Astrocyte (in vitro differentiated cells and primary cell): Measurements from ENCODE around the gene HOXB13. TPM values are rescaled to one million over a fixed set of nuclear protein-coding genes. Genes with fewer than 3 reads are reported as not detected.

Experiments
- DNase-seq: peaks from one replicate; pipeline ENCODE4 v3.0.0-alpha.2; 2010; ENCODE audit warnings: low read depth
- FAIRE-seq: peaks from 2 replicates; lab custom pipeline; 2011; peaks lifted over from hg19 to GRCh38; lab: Jason Lieb, UNC
- H2AFZ ChIP-seq: 2 replicates; pipeline ENCODE4 v1.6.0; 2012; ENCODE audit warnings: low read depth, low read length, inconsistent platforms
- H3K27ac ChIP-seq: 2 replicates; pipeline ENCODE4 v1.5.1; 2011; ENCODE audit warnings: low read depth, low read length, inconsistent platforms
- H3K27me3 ChIP-seq: 2 replicates; pipeline ENCODE4 v1.6.0; 2011; ENCODE audit warnings: low read length, inconsistent platforms; ENCODE audit not compliant: insufficient read depth
- H3K36me3 ChIP-seq: 2 replicates; pipeline ENCODE4 v1.5.1; 2011; ENCODE audit warnings: low read length, inconsistent platforms; ENCODE audit not compliant: insufficient read depth
- H3K4me1 ChIP-seq: 2 replicates; pipeline ENCODE4 v1.5.1; 2011; ENCODE audit warnings: low read length, inconsistent platforms; ENCODE audit not compliant: insufficient read depth
- H3K4me2 ChIP-seq: 2 replicates; pipeline ENCODE4 v1.6.0; 2012; ENCODE audit warnings: low read length, inconsistent platforms
- H3K4me3 ChIP-seq: 2 replicates; pipeline ENCODE4 v1.5.1; 2011; ENCODE audit warnings: low read depth, mild to moderate bottlenecking, low read length, inconsistent platforms; ENCODE audit not compliant: insufficient read depth
- H3K79me2 ChIP-seq: 2 replicates; pipeline ENCODE4 v1.6.0; 2012; ENCODE audit warnings: mild to moderate bottlenecking, low read length, inconsistent platforms; ENCODE audit not compliant: insufficient read depth
- H3K9ac ChIP-seq: 2 replicates; pipeline ENCODE4 v1.6.0; 2012; ENCODE audit warnings: mild to moderate bottlenecking, low read length, inconsistent platforms
- H3K9me3 ChIP-seq: 2 replicates; pipeline ENCODE4 v1.5.1; 2012; ENCODE audit warnings: low read depth, mild to moderate bottlenecking, low read length, inconsistent platforms; ENCODE audit not compliant: insufficient read depth
- H4K20me1 ChIP-seq: 2 replicates; pipeline ENCODE4 v1.6.0; 2012; ENCODE audit warnings: low read length, inconsistent platforms; ENCODE audit not compliant: insufficient read depth
- H3K27ac Mint-ChIP-seq: one replicate; pipeline ENCODE4 v1.8.0; 2021; ENCODE audit warnings: mild to moderate bottlenecking, mixed read lengths; ENCODE audit not compliant: unreplicated experiment
- H3K27me3 Mint-ChIP-seq: one replicate; pipeline ENCODE4 v1.8.0; 2021; ENCODE audit warnings: low read depth, mixed read lengths; ENCODE audit not compliant: unreplicated experiment
- H3K36me3 Mint-ChIP-seq: one replicate; pipeline ENCODE4 v1.8.0; 2021; ENCODE audit warnings: low read depth, mixed read lengths; ENCODE audit not compliant: unreplicated experiment
- H3K4me1 Mint-ChIP-seq: one replicate; pipeline ENCODE4 v1.8.0; 2021; ENCODE audit warnings: low read depth, mixed read lengths; ENCODE audit not compliant: unreplicated experiment
- H3K4me3 Mint-ChIP-seq: one replicate; pipeline ENCODE4 v1.8.0; 2021; ENCODE audit warnings: mild to moderate bottlenecking, moderate library complexity, mixed read lengths; ENCODE audit not compliant: unreplicated experiment
- H3K9me3 Mint-ChIP-seq: one replicate; pipeline ENCODE4 v1.8.0; 2021; ENCODE audit warnings: mild to moderate bottlenecking, mixed read lengths; ENCODE audit not compliant: unreplicated experiment
- EZH2 ChIP-seq: IDR thresholded peaks from 2 replicates; pipeline ENCODE4 v1.6.1; 2012; ENCODE audit warnings: mild to moderate bottlenecking, low read length, inconsistent platforms; ENCODE audit not compliant: insufficient read depth
- total RNA-seq: library from RNA; stranded (reverse); gene quantifications from 2 replicates; pipeline ENCODE4 v1.2.1, GENCODE V29; 2021
- TF ChIP-seq, protein P1 (sequence below): IDR thresholded peaks from 2 replicates; pipeline ENCODE4 v1.5.1; 2011; ENCODE audit warnings: low read depth, mild to moderate bottlenecking, inconsistent platforms, low read length, moderate library complexity; ENCODE audit not compliant: insufficient read depth

The HOXB13 gene
- total RNA-seq, 1 donor from 2014 or later, result not detected

DNA sequence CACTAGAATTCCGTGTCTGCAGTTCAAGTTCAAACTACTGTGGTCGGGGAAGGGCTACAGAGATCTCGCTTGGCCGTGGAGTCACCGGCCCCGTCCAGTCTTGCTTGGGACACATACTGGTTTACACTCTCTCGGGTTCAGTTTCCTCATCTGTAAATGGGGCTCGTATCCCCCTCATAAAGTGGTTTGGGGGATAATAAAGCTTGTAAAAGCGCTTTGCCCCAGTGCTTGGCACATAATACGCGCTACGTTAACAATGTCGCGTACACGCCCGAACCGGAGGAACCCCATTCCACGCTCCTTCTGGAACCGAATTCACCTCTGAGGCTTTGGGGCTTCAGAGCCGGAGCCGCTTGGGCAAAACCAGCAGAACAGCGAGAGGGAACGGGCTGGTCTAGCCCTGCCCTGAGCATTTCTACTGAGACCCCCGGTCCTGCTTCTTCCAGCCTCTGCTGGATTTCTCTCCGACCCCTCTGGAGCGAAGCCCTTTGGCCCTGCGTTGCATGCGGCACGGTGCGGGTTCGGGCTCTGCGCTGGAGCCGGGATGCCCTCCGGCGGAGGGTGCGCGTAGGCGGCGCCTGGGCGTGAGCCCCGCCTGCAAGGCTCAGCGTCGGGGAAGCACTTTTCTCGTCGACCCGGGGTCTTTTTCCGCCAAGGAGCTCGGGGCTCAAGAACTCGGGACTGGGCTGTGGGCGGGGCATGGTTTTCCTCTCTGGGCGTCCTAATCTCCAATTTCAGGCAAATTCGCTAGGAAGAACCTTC, 26.1 kb upstream of the HOXB13 start:
- Histone ChIP-seq H3K27ac (no peak overlapping the region), H3K79me2 (no peaks in the 10 kb centered on the region), H3K9me3 (peaks cover 8% of the 10 kb centered on the region), H3K4me1 (peaks cover 4% of the 10 kb centered on the region), H3K4me2 (peak overlapping the region; percentile 64), H4K20me1 (peaks cover 2% of the 10 kb centered on the region), H3K36me3 (no peaks in the 10 kb centered on the region), H3K27me3 (peaks cover 95% of the 10 kb centered on the region), H3K4me3 (no peak overlapping the region), H2AFZ (no peak overlapping the region), H3K9ac (no peak overlapping the region)
- TF ChIP-seq EZH2, result peak; percentile 85
- TF ChIP-seq, protein P1, sequence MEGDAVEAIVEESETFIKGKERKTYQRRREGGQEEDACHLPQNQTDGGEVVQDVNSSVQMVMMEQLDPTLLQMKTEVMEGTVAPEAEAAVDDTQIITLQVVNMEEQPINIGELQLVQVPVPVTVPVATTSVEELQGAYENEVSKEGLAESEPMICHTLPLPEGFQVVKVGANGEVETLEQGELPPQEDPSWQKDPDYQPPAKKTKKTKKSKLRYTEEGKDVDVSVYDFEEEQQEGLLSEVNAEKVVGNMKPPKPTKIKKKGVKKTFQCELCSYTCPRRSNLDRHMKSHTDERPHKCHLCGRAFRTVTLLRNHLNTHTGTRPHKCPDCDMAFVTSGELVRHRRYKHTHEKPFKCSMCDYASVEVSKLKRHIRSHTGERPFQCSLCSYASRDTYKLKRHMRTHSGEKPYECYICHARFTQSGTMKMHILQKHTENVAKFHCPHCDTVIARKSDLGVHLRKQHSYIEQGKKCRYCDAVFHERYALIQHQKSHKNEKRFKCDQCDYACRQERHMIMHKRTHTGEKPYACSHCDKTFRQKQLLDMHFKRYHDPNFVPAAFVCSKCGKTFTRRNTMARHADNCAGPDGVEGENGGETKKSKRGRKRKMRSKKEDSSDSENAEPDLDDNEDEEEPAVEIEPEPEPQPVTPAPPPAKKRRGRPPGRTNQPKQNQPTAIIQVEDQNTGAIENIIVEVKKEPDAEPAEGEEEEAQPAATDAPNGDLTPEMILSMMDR, result no peak
- peaks cover 5% of the 10 kb centered on the region for H3K36me3 Mint-ChIP-seq
- H3K4me1 Mint-ChIP-seq, result peaks cover 3% of the 10 kb centered on the region
- no peak overlapping the region for H3K4me3 Mint-ChIP-seq
- peaks cover 91% of the 10 kb centered on the region for H3K27me3 Mint-ChIP-seq
- FAIRE-seq (no peak), DNase-seq (no peak)
- no peak overlapping the region for H3K27ac Mint-ChIP-seq
- peaks cover 10% of the 10 kb centered on the region for H3K9me3 Mint-ChIP-seq

DNA sequence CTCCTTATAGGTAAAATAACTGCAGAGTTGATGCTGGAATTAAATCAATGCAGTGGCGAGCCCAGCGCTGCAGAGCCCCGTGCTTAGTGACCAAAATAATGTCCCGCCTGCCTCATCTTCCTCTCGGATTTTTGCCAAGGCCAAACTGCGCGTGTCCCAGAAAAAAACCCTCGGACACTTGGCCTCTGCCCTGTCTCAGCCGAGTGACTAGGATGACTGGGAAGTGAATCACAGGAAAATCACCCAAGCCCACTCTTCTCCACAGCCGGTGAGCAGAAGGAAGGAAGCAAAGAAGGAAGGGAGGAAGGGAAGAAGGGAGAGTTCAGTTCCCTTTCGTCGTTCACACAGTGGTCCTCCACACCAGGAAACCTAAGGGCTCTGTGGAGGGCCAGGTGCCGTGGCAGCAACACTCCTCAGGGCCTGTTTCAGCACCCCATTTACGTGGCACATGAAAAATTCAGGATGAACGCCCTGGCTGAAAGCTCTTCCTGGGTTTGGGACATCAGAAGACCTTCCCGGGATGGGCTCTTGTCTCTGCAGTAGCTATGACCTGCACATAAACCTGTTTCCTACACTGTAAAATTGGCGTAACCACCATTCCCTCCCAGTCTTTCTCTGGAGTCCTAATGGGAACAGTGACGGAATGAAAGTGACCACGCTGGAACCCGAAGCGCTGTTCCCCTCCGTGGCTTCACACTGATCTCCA, 25.4 kb upstream of the HOXB13 start:
- Histone ChIP-seq H3K4me2 (peak overlapping the region; percentile 64), H3K9me3 (peaks cover 8% of the 10 kb centered on the region), H2AFZ (no peak overlapping the region), H3K27me3 (peaks cover 96% of the 10 kb centered on the region), H3K36me3 (no peaks in the 10 kb centered on the region), H3K27ac (no peak overlapping the region), H3K79me2 (no peaks in the 10 kb centered on the region), H3K9ac (no peak overlapping the region), H4K20me1 (peaks cover 10% of the 10 kb centered on the region), H3K4me3 (no peak overlapping the region), H3K4me1 (peaks cover 4% of the 10 kb centered on the region)
- DNase-seq (no peak), FAIRE-seq (no peak)
- H3K27me3 Mint-ChIP-seq, result peaks cover 91% of the 10 kb centered on the region
- H3K36me3 Mint-ChIP-seq, result peaks cover 5% of the 10 kb centered on the region
- TF ChIP-seq, protein P1, result no peak
- TF ChIP-seq EZH2, result no peak
- peaks cover 3% of the 10 kb centered on the region for H3K4me1 Mint-ChIP-seq
- no peak overlapping the region for H3K4me3 Mint-ChIP-seq
- peaks cover 10% of the 10 kb centered on the region for H3K9me3 Mint-ChIP-seq
- H3K27ac Mint-ChIP-seq, result no peak overlapping the region
